Measurements from ENCODE around the gene ALDH3B1. TPM values are rescaled to one million over a fixed set of nuclear protein-coding genes. Genes with fewer than 3 reads are reported as not detected.

The ALDH3B1 gene
- total RNA-seq, 1 donor from 2014 or later: 0.35 TPM

GRCh38 chr11:68056317-68057285 lies 46.5 kb downstream of the ALDH3B1 start:
- peak overlapping the region; percentile 75 for H3K27ac Mint-ChIP-seq (ENCODE audit: unreplicated experiment)
- no peak for DNase-seq (ENCODE audit: low read depth, low spot score)
- no peak overlapping the region for H3K4me3 Mint-ChIP-seq
- no peak for TF ChIP-seq CTCF (conservative IDR thresholded peaks at IDR 0.05)
- H3K36me3 Mint-ChIP-seq (ENCODE audit: low read depth): peaks cover 19% of the 10 kb centered on the region
- H3K4me1 Mint-ChIP-seq: peaks cover 4% of the 10 kb centered on the region
- H3K27me3 Mint-ChIP-seq (ENCODE audit: low read depth): no peaks in the 10 kb centered on the region
- no peaks in the 10 kb centered on the region for H3K9me3 Mint-ChIP-seq

GRCh38 chr11:68057807-68058206 lies 47.7 kb downstream of the ALDH3B1 start:
- no peak overlapping the region for H3K27ac Mint-ChIP-seq (ENCODE audit: unreplicated experiment)
- H3K4me1 Mint-ChIP-seq: peaks cover 4% of the 10 kb centered on the region

GRCh38 chr11:68061508-68061907 lies 51.4 kb downstream of the ALDH3B1 start:
- H3K36me3 Mint-ChIP-seq (ENCODE audit: low read depth): peaks cover 33% of the 10 kb centered on the region
- no peak overlapping the region for H3K27ac Mint-ChIP-seq (ENCODE audit: unreplicated experiment)
- TF ChIP-seq CTCF (conservative IDR thresholded peaks at IDR 0.05): no peak
- no peaks in the 10 kb centered on the region for H3K9me3 Mint-ChIP-seq
- H3K27me3 Mint-ChIP-seq (ENCODE audit: low read depth): no peaks in the 10 kb centered on the region
- no peak overlapping the region for H3K4me3 Mint-ChIP-seq
- H3K4me1 Mint-ChIP-seq: no peaks in the 10 kb centered on the region
- DNase-seq (ENCODE audit: low read depth, low spot score): no peak

More at GRCh38 chr11:68057807-68058206, 47.7 kb downstream of the ALDH3B1 start:
- Mint-ChIP-seq H3K9me3 (no peaks in the 10 kb centered on the region), H3K36me3 (ENCODE audit: low read depth) (peaks cover 23% of the 10 kb centered on the region), H3K4me3 (no peak overlapping the region), H3K27me3 (ENCODE audit: low read depth) (no peaks in the 10 kb centered on the region)
- no peak for DNase-seq (ENCODE audit: low read depth, low spot score)
- TF ChIP-seq CTCF (conservative IDR thresholded peaks at IDR 0.05): no peak

GRCh38 chr11:68064926-68065325 lies 54.8 kb downstream of the ALDH3B1 start:
- DNase-seq (ENCODE audit: low read depth, low spot score): no peak
- Mint-ChIP-seq H3K27me3 (ENCODE audit: low read depth) (no peaks in the 10 kb centered on the region), H3K27ac (ENCODE audit: unreplicated experiment) (peak overlapping the region; percentile 72), H3K4me1 (no peaks in the 10 kb centered on the region), H3K9me3 (no peaks in the 10 kb centered on the region), H3K4me3 (no peak overlapping the region), H3K36me3 (ENCODE audit: low read depth) (peaks cover 29% of the 10 kb centered on the region)
- TF ChIP-seq CTCF (conservative IDR thresholded peaks at IDR 0.05): no peak

GRCh38 chr11:68065841-68066240 lies 55.7 kb downstream of the ALDH3B1 start:
- Mint-ChIP-seq H3K36me3 (ENCODE audit: low read depth) (peaks cover 25% of the 10 kb centered on the region), H3K27ac (ENCODE audit: unreplicated experiment) (peak overlapping the region; percentile 23), H3K4me1 (no peaks in the 10 kb centered on the region), H3K27me3 (ENCODE audit: low read depth) (no peaks in the 10 kb centered on the region), H3K9me3 (no peaks in the 10 kb centered on the region), H3K4me3 (no peak overlapping the region)
- no peak for TF ChIP-seq CTCF (conservative IDR thresholded peaks at IDR 0.05)
- no peak for DNase-seq (ENCODE audit: low read depth, low spot score)
